Tibial nerve (tissue), 4 donors: ENCODE measurements around the gene EFNA4. TPM values are rescaled to one million over a fixed set of nuclear protein-coding genes. Genes with fewer than 3 reads are reported as not detected.
A peak's percentile ranks its signal among the peaks of the same experiment; 100 is the strongest.

ENCODE experiments used
- DNase-seq, 2 donors: peaks; one replicate each; pipeline ENCODE4 v3.0.0-alpha.2; 2019; ENCODE audit warnings: low spot score in 2 of 2
- H3K27ac ChIP-seq, 4 donors: fragments of 200-600 bp; sonication (generic) in 3 of 4; one replicate each; pipeline ENCODE4 v1.5.1; 2017 to 2019; ENCODE audit warnings: mild to moderate bottlenecking in 1 of 4
- H3K27me3 ChIP-seq, 2 donors: fragments of 200-600 bp; sonication (generic) in 1 of 2; one replicate each; pipeline versions ENCODE4 v1.5.1 to v1.6.0; 2017 to 2019
- H3K36me3 ChIP-seq, 3 donors: fragments of 200-600 bp; sonication (generic); one replicate each; pipeline ENCODE4 v1.5.1; 2018 to 2019
- H3K4me1 ChIP-seq, 4 donors: fragments of 200-600 bp; sonication (generic) in 3 of 4; one replicate each; pipeline ENCODE4 v1.5.1; 2017 to 2019
- H3K4me3 ChIP-seq, 4 donors: fragments of 200-600 bp; sonication (generic) in 3 of 4; one replicate each; pipeline ENCODE4 v1.5.1; 2017 to 2019; ENCODE audit warnings: mild to moderate bottlenecking in 1 of 4, moderate library complexity in 1 of 4
- H3K9me3 ChIP-seq, 4 donors: fragments of 200-600 bp; sonication (generic) in 3 of 4; one replicate each; pipeline ENCODE4 v1.5.1; 2017 to 2019
- CTCF ChIP-seq, 5 experiments: fragments of 200-600 bp in 3 of 5; fragments of 450-650 bp in 2 of 5; sonication (generic) in 3 of 5; IDR thresholded peaks; one replicate each; pipeline ENCODE4 v1.5.1; 2016 to 2019; ENCODE audit warnings: antibody characterized with exemption in 5 of 5, mild to moderate bottlenecking in 3 of 5, moderate library complexity in 2 of 5
- EP300 ChIP-seq, 2 donors: sonication (generic); formaldehyde crosslinking; IDR thresholded peaks; one replicate each; pipeline ENCODE4 v1.6.1; 2017; ENCODE audit warnings: antibody characterized with exemption in 2 of 2, mild to moderate bottlenecking in 1 of 2
- POLR2A ChIP-seq, 2 donors: fragments of 450-650 bp; IDR thresholded peaks; one replicate each; pipeline ENCODE4 v1.6.1; 2017; ENCODE audit warnings: antibody characterized with exemption in 2 of 2, mild to moderate bottlenecking in 2 of 2, moderate library complexity in 2 of 2
- WGBS, 2 donors: methylation state at CpG; one replicate each; pipeline ENCODE4 v1.1.5; 2018; 5-methylcytosine and 5-hydroxymethylcytosine counted together
- total RNA-seq, 4 donors: library from RNA; depleted of rRNA; stranded (reverse); fragments of >200 nt; gene quantifications; one replicate each; pipeline ENCODE4 v1.1.0, GENCODE V29; 2016

The EFNA4 gene
- total RNA-seq: 1 to 10 TPM in 3 of 4 donors, under 1 TPM in 1; 0.87 to 4.2 (median 1.8) TPM

- Histone ChIP-seq H3K4me1 (peaks cover 0 to 38% (median 23%) of the 10 kb centered on the region in 4 donors), H3K4me3 (peak within 1 kb of the TSS; percentile 47 to 84 (median 75)), H3K9me3 (no peaks in the 10 kb centered on the region), H3K36me3 (peaks cover 0 to 33% (median 0%) of the 10 kb centered on the region in 3 donors), H3K27me3 (no peaks in the 10 kb centered on the region), H3K27ac (peak within 1 kb of the TSS; percentile 11 to 85 (median 80))
- TF ChIP-seq EP300 (IDR thresholded peaks at IDR 0.05) (peak in 1 of 2 donors; percentile 36), CTCF (IDR thresholded peaks at IDR 0.05) (no peak)
- WGBS, 2 donors: 0 to 2% methylated on average over 30 to 46 of the region's 57 CpGs
- DNase-seq: peak; percentile 59 to 79
These were observed at the start of gene EFNA4 for GRCh38 chr1:155063550-155064110. TSS of gene EFNA4 (plus strand) at chr1:155063740. CDS start at chr1:155063824, 84 bp downstream.

- Histone ChIP-seq H3K9me3 (no peaks in the 10 kb centered on the region), H3K4me3 (no peak overlapping the region), H3K4me1 (peaks cover 0 to 82% (median 62%) of the 10 kb centered on the region in 4 donors), H3K27ac (peak overlapping the region in 2 of 4 donors; percentile 88 to 99), H3K27me3 (no peaks in the 10 kb centered on the region), H3K36me3 (peaks cover 0 to 24% (median 0%) of the 10 kb centered on the region in 3 donors)
- TF ChIP-seq POLR2A (IDR thresholded peaks at IDR 0.05) (no peak), EP300 (IDR thresholded peaks at IDR 0.05) (no peak), CTCF (IDR thresholded peaks at IDR 0.05) (no peak)
- 83 to 88% methylated on average over 17 to 26 of the region's 31 CpGs for whole genome bisulfite sequencing, 2 donors
- no peak for DNase-seq
These were observed 48.6 kb upstream of the EFNA4 start for GRCh38 chr1:155014709-155015508.

- peaks cover 0 to 77% (median 55%) of the 10 kb centered on the region in 4 donors for H3K4me1 ChIP-seq
- WGBS, 2 donors: 82 to 89% methylated on average over 16 of the region's 16 CpGs
These were observed 47.9 kb upstream of the EFNA4 start for GRCh38 chr1:155015527-155016230.

GRCh38 chr1:155016231-155016831 is 47.2 kb upstream of the EFNA4 start:
- no peaks in the 10 kb centered on the region for H3K27me3 ChIP-seq
- H3K36me3 ChIP-seq: peaks cover 0 to 24% (median 0%) of the 10 kb centered on the region in 3 donors
- WGBS, 2 donors: 87 to 88% methylated on average over 25 to 26 of the region's 26 CpGs
- TF ChIP-seq EP300 (IDR thresholded peaks at IDR 0.05): no peak
- TF ChIP-seq POLR2A (IDR thresholded peaks at IDR 0.05): no peak
- TF ChIP-seq CTCF (IDR thresholded peaks at IDR 0.05): no peak
- DNase-seq: no peak
- H3K9me3 ChIP-seq: no peaks in the 10 kb centered on the region
- peak overlapping the region; percentile 86 to 99 (median 97) for H3K27ac ChIP-seq
- H3K4me1 ChIP-seq: peaks cover 0 to 71% (median 49%) of the 10 kb centered on the region in 4 donors
- H3K4me3 ChIP-seq: no peak overlapping the region

More at GRCh38 chr1:155015527-155016230, 47.9 kb upstream of the EFNA4 start:
- TF ChIP-seq POLR2A (IDR thresholded peaks at IDR 0.05) (no peak), CTCF (IDR thresholded peaks at IDR 0.05) (no peak), EP300 (IDR thresholded peaks at IDR 0.05) (no peak)
- H3K27me3 ChIP-seq: no peaks in the 10 kb centered on the region
- H3K36me3 ChIP-seq: peaks cover 0 to 24% (median 0%) of the 10 kb centered on the region in 3 donors
- peak overlapping the region; percentile 86 to 99 (median 97) for H3K27ac ChIP-seq
- no peak for DNase-seq
- no peak overlapping the region for H3K4me3 ChIP-seq
- H3K9me3 ChIP-seq: no peaks in the 10 kb centered on the region
